Measurements from ENCODE around the gene DLEC1. TPM values are rescaled to one million over a fixed set of nuclear protein-coding genes. Genes with fewer than 3 reads are reported as not detected.
A peak's percentile ranks its signal among the peaks of the same experiment; 100 is the strongest.

DLEC1 gene
- total RNA-seq, 2 donors from 2014 or later = 3.9 to 6.0 TPM

DNA sequence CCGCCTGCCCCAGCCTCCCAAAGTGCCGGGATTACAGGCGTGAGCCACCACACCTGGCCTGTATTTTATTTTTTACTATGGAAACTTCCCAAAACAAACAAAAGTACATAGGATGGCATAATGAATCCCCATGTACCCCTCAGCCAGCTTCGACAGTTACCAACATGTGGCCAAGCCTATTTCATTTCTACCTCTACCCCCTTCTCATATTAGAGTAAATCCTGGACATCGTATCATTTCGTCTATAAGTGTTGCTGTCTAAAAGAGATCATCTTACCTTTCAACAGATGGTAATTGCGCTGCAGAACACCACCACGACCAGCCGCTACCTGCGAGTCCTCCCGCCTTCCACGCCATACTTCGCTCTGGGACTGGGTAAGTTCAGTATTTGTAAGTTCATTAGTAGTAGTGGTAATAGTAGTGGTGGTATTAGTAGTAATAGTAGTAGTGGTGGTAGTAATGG lies 44.9 kb downstream of the DLEC1 start:
- peak overlapping the region; percentile 79 for H3K4me3 ChIP-seq (ENCODE audit: low read length)
- no peak overlapping the region for H3K4me3 Mint-ChIP-seq

DNA sequence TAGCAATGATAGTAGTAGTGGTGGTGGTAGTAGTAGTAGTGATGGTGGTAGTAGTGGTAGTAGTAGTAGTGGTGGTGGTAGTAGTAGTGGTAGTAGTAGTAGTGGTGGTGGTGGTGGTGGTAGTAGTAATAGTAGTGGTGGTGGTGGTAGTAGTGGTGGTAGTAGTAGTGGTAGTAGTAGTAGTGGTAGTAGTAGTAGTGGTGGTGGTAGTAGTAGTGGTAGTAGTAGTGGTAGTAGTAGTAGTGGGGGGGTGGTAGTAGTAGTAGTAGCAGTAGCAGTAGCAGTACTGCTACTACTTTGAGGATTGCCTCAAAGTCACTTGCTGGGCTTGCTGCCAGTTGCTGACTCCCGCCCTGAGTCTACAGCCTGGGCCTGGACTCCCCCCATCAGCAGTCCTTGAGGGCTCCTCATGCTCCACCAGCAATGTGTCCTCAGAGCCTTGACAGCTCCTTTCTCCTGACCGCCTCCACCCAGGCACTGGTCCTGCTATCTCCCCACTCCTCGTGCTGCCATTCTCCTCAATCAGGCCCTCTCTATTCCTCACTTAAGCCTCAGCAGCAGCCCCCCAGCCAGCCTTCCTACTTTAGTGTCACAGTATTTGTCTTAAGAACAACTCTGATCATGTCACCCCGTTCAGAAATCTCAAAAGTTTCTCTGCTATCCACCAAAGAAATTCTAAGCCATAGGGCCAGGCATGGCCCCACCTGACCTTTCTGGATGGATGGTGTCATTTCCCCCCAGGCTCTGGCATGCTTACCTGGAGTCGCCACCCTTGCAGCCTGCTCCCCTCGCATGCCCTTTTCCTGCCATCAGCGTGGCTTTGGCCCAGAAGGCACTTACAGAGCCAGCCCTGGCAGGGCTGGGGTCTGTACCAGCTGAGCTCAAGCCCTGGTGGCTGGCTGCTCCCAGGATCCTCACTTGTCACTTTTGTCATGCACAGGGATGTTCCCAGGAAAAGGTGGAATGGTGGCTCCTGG lies 45.6 kb downstream of the DLEC1 start:
- Histone ChIP-seq H3K9me3 (ENCODE audit: control insufficient read depth, low read length) (peaks cover 9% of the 10 kb centered on the region), H3K36me3 (ENCODE audit: control insufficient read depth, insufficient read depth, low read length) (no peaks in the 10 kb centered on the region), H3K4me3 (ENCODE audit: low read length) (peak overlapping the region; percentile 79), H3K4me1 (ENCODE audit: control insufficient read depth, insufficient read depth, low read length) (no peaks in the 10 kb centered on the region), H3K27me3 (ENCODE audit: control insufficient read depth, insufficient read depth, low read length, poor library complexity, severe bottlenecking) (no peaks in the 10 kb centered on the region), H3K9ac (ENCODE audit: extremely low read depth, low read length, poor library complexity, severe bottlenecking) (no peak overlapping the region), H3K27ac (ENCODE audit: low read depth, low read length) (no peak overlapping the region)
- peaks cover 2% of the 10 kb centered on the region for H3K27me3 Mint-ChIP-seq (ENCODE audit: insufficient read depth)
- H3K27ac Mint-ChIP-seq = no peak overlapping the region
- TF ChIP-seq, protein P1, sequence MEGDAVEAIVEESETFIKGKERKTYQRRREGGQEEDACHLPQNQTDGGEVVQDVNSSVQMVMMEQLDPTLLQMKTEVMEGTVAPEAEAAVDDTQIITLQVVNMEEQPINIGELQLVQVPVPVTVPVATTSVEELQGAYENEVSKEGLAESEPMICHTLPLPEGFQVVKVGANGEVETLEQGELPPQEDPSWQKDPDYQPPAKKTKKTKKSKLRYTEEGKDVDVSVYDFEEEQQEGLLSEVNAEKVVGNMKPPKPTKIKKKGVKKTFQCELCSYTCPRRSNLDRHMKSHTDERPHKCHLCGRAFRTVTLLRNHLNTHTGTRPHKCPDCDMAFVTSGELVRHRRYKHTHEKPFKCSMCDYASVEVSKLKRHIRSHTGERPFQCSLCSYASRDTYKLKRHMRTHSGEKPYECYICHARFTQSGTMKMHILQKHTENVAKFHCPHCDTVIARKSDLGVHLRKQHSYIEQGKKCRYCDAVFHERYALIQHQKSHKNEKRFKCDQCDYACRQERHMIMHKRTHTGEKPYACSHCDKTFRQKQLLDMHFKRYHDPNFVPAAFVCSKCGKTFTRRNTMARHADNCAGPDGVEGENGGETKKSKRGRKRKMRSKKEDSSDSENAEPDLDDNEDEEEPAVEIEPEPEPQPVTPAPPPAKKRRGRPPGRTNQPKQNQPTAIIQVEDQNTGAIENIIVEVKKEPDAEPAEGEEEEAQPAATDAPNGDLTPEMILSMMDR (conservative IDR thresholded peaks at IDR 0.05) = no peak
- H3K9me3 Mint-ChIP-seq = peaks cover 34% of the 10 kb centered on the region
- H3K4me3 Mint-ChIP-seq = no peak overlapping the region
- peaks cover 6% of the 10 kb centered on the region for H3K4me1 Mint-ChIP-seq
- 92 to 100% methylated on average over 4 to 7 of the region's 7 CpGs for WGBS, 2 experiments (ENCODE audit: insufficient coverage in 1 of 2, insufficient read length in 1 of 2)
- peaks cover 10% of the 10 kb centered on the region for H3K36me3 Mint-ChIP-seq (ENCODE audit: low read depth)
- DNase-seq = peak; percentile 62

More for the DNA sequence above, 44.9 kb downstream of the DLEC1 start:
- Mint-ChIP-seq H3K27me3 (ENCODE audit: insufficient read depth) (peaks cover 2% of the 10 kb centered on the region), H3K27ac (no peak overlapping the region), H3K36me3 (ENCODE audit: low read depth) (peaks cover 10% of the 10 kb centered on the region), H3K9me3 (peaks cover 37% of the 10 kb centered on the region), H3K4me1 (peaks cover 12% of the 10 kb centered on the region)
- DNase-seq = no peak
- TF ChIP-seq, protein P1 (conservative IDR thresholded peaks at IDR 0.05) = no peak
- Histone ChIP-seq H3K9ac (ENCODE audit: extremely low read depth, low read length, poor library complexity, severe bottlenecking) (no peak overlapping the region), H3K36me3 (ENCODE audit: control insufficient read depth, insufficient read depth, low read length) (no peaks in the 10 kb centered on the region), H3K4me1 (ENCODE audit: control insufficient read depth, insufficient read depth, low read length) (no peaks in the 10 kb centered on the region), H3K27me3 (ENCODE audit: control insufficient read depth, insufficient read depth, low read length, poor library complexity, severe bottlenecking) (no peaks in the 10 kb centered on the region), H3K9me3 (ENCODE audit: control insufficient read depth, low read length) (peaks cover 9% of the 10 kb centered on the region), H3K27ac (ENCODE audit: low read depth, low read length) (no peak overlapping the region)
- WGBS, 2 experiments (ENCODE audit: insufficient coverage in 1 of 2, insufficient read length in 1 of 2) = 92 to 94% methylated on average over 13 of the region's 13 CpGs

DNA sequence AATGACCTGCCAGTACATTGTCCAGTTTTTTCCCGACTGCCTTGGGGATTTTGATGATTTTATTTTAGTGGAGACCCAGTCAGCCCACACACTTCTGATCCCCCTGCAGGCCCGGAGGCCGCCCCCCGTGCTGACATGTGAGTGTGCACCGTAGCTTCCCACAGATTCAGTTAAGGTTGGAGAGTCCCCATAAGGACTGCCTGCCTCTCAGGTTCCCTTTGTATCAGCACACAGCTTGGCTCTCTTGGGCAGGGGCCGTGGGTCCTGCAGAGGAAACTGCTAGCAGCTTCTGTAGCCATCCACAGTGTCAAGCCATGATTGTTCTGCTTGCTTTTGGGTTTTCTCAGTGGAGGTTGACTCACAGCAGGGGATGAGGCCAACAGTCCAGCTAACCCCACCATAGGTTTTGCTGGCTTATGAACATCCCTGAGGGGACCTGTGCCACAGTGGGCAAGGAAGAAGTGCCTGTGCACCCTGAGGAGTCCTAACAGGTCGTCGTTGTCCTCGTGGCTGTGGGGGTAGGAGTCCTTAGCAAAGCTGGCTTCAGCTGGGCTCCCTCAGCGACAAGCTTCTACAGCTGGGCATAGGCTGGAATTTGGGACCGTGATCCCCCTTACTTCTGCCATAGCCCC lies 46.4 kb downstream of the DLEC1 start:
- Mint-ChIP-seq H3K27me3 (ENCODE audit: insufficient read depth) (peaks cover 2% of the 10 kb centered on the region), H3K27ac (no peak overlapping the region), H3K36me3 (ENCODE audit: low read depth) (peaks cover 10% of the 10 kb centered on the region), H3K4me3 (no peak overlapping the region), H3K9me3 (peaks cover 28% of the 10 kb centered on the region), H3K4me1 (peaks cover 2% of the 10 kb centered on the region)
- no peak for DNase-seq
- Histone ChIP-seq H3K36me3 (ENCODE audit: control insufficient read depth, insufficient read depth, low read length) (no peaks in the 10 kb centered on the region), H3K4me3 (ENCODE audit: low read length) (no peak overlapping the region), H3K27ac (ENCODE audit: low read depth, low read length) (no peak overlapping the region), H3K27me3 (ENCODE audit: control insufficient read depth, insufficient read depth, low read length, poor library complexity, severe bottlenecking) (no peaks in the 10 kb centered on the region), H3K9me3 (ENCODE audit: control insufficient read depth, low read length) (peaks cover 9% of the 10 kb centered on the region), H3K9ac (ENCODE audit: extremely low read depth, low read length, poor library complexity, severe bottlenecking) (no peak overlapping the region), H3K4me1 (ENCODE audit: control insufficient read depth, insufficient read depth, low read length) (no peaks in the 10 kb centered on the region)
- WGBS, 2 experiments (ENCODE audit: insufficient coverage in 1 of 2, insufficient read length in 1 of 2) = 92 to 94% methylated on average over 10 to 11 of the region's 11 CpGs
- TF ChIP-seq, protein P1 (conservative IDR thresholded peaks at IDR 0.05) = no peak

Measured in endodermal cell (in vitro differentiated cells).